Central memory CD8-positive, alpha-beta T cell (primary cell): ENCODE results near the gene MLANA.

Source experiments
- ATAC-seq: fragments of 150-1000 bp; cut with Tn5 transposase; replicated peaks from 2 replicates; pipeline ENCODE4 v1.10.0; 2022; ENCODE audit warnings: mild to moderate bottlenecking, moderate FRiP score, moderate number of reproducible peaks; ENCODE audit not compliant: poor library complexity, severe bottlenecking; ENCODE audit errors: extremely low read depth
- DNase-seq, 2 donors: peaks; one replicate each; pipeline ENCODE4 v3.0.0; 2021; ENCODE audit warnings: low spot score in 2 of 2
- H3K27ac Mint-ChIP-seq: one replicate; pipeline ENCODE4 v1.8.0; 2022; ENCODE audit warnings: low read depth, mild to moderate bottlenecking, moderate library complexity, mixed read lengths
- H3K27me3 Mint-ChIP-seq: one replicate; pipeline ENCODE4 v1.8.0; 2022; ENCODE audit warnings: mixed read lengths
- H3K36me3 Mint-ChIP-seq: one replicate; pipeline ENCODE4 v1.8.0; 2022; ENCODE audit warnings: mild to moderate bottlenecking, moderate library complexity, mixed read lengths; ENCODE audit not compliant: insufficient read depth
- H3K4me1 Mint-ChIP-seq: one replicate; pipeline ENCODE4 v1.8.0; 2022; ENCODE audit warnings: mixed read lengths
- H3K4me3 Mint-ChIP-seq: one replicate; pipeline ENCODE4 v1.8.0; 2022; ENCODE audit warnings: mild to moderate bottlenecking, moderate library complexity, mixed read lengths
- H3K9me3 Mint-ChIP-seq: one replicate; pipeline ENCODE4 v1.8.0; 2022; ENCODE audit warnings: mixed read lengths

MLANA gene

GRCh38 chr9:5918460-5918859, 27.8 kb downstream of the MLANA start:
- Mint-ChIP-seq H3K4me1 (peaks cover 32% of the 10 kb centered on the region), H3K27me3 (no peaks in the 10 kb centered on the region), H3K4me3 (no peak overlapping the region), H3K27ac (no peak overlapping the region), H3K9me3 (no peaks in the 10 kb centered on the region), H3K36me3 (peaks cover 19% of the 10 kb centered on the region)
- DNase-seq (no peak), ATAC-seq (no peak)

GRCh38 chr9:5920860-5921328, 30.2 kb downstream of the MLANA start:
- Mint-ChIP-seq H3K9me3 (no peaks in the 10 kb centered on the region), H3K4me1 (peaks cover 32% of the 10 kb centered on the region), H3K36me3 (peaks cover 25% of the 10 kb centered on the region), H3K27me3 (no peaks in the 10 kb centered on the region), H3K4me3 (no peak overlapping the region), H3K27ac (no peak overlapping the region)
- ATAC-seq (no peak), DNase-seq (no peak)

- Mint-ChIP-seq H3K4me3 (peak overlapping the region; percentile 29), H3K4me1 (peaks cover 32% of the 10 kb centered on the region), H3K36me3 (peaks cover 25% of the 10 kb centered on the region), H3K27me3 (no peaks in the 10 kb centered on the region), H3K9me3 (no peaks in the 10 kb centered on the region), H3K27ac (peak overlapping the region; percentile 29)
- ATAC-seq = peak; percentile 85
- DNase-seq = no peak
Observed at GRCh38 chr9:5922192-5922591, 31.5 kb downstream of the MLANA start.

DNA sequence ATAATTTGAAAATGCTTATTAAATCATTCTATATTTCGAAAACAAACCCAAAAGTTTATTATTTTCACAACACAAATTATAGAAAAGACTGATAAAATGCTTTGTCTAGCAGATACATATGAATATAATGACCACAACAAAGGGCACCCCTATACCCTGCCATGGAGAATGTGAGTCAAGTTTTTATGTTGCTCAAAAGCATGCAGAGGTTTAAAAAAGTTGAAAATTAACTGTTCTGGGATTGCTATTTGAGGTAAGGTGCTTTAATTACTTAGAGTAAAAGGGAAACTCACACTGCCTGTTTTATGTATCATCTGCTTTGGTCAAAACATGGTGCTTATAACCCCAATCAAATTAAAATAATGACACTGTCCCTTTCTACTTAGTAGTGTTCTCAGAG, 41.0 kb downstream of the MLANA start:
- peaks cover 10% of the 10 kb centered on the region for H3K36me3 Mint-ChIP-seq
- DNase-seq (no peak), ATAC-seq (no peak)
- no peak overlapping the region for H3K27ac Mint-ChIP-seq
- no peaks in the 10 kb centered on the region for H3K9me3 Mint-ChIP-seq
- no peaks in the 10 kb centered on the region for H3K4me1 Mint-ChIP-seq
- H3K4me3 Mint-ChIP-seq = no peak overlapping the region
- H3K27me3 Mint-ChIP-seq = no peaks in the 10 kb centered on the region

- Mint-ChIP-seq H3K27ac (no peak overlapping the region), H3K4me3 (no peak overlapping the region), H3K4me1 (no peaks in the 10 kb centered on the region), H3K36me3 (peaks cover 4% of the 10 kb centered on the region), H3K9me3 (no peaks in the 10 kb centered on the region), H3K27me3 (no peaks in the 10 kb centered on the region)
- no peak for DNase-seq
- ATAC-seq = no peak
Observed at GRCh38 chr9:5938449-5938848, 47.8 kb downstream of the MLANA start.

GRCh38 chr9:5939530-5939929, 48.8 kb downstream of the MLANA start:
- Mint-ChIP-seq H3K9me3 (no peaks in the 10 kb centered on the region), H3K4me1 (no peaks in the 10 kb centered on the region), H3K27ac (no peak overlapping the region), H3K27me3 (no peaks in the 10 kb centered on the region), H3K36me3 (peaks cover under 1% of the 10 kb centered on the region), H3K4me3 (no peak overlapping the region)
- no peak for ATAC-seq
- DNase-seq = no peak

DNA sequence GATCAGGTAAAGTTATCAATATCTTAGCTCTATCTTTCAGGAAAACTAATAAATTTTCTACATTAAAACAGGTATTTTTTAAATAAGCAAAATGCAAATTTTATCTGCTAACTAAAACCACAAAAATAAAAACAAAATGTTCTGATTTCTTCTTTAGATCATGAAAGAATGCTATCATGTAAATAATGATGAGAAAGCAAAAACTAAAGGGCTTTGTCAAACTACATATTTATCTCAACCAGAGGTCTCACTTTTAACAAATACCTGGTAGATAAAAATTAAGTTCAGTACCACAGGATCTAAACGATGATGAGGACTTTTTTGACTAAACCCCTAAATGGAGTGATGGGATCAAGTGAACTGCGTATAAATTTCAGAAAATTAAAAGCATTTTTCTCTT, 50.5 kb downstream of the MLANA start:
- H3K36me3 Mint-ChIP-seq = no peaks in the 10 kb centered on the region
- ATAC-seq (no peak), DNase-seq (no peak)
- H3K9me3 Mint-ChIP-seq = no peaks in the 10 kb centered on the region
- no peaks in the 10 kb centered on the region for H3K4me1 Mint-ChIP-seq
- no peak overlapping the region for H3K27ac Mint-ChIP-seq
- H3K4me3 Mint-ChIP-seq = no peak overlapping the region
- no peaks in the 10 kb centered on the region for H3K27me3 Mint-ChIP-seq

GRCh38 chr9:5945112-5945511, 54.4 kb downstream of the MLANA start:
- Mint-ChIP-seq H3K27me3 (no peaks in the 10 kb centered on the region), H3K4me3 (no peak overlapping the region), H3K4me1 (peaks cover 21% of the 10 kb centered on the region), H3K36me3 (peaks cover 4% of the 10 kb centered on the region), H3K27ac (no peak overlapping the region), H3K9me3 (no peaks in the 10 kb centered on the region)
- DNase-seq (no peak), ATAC-seq (no peak)

DNA sequence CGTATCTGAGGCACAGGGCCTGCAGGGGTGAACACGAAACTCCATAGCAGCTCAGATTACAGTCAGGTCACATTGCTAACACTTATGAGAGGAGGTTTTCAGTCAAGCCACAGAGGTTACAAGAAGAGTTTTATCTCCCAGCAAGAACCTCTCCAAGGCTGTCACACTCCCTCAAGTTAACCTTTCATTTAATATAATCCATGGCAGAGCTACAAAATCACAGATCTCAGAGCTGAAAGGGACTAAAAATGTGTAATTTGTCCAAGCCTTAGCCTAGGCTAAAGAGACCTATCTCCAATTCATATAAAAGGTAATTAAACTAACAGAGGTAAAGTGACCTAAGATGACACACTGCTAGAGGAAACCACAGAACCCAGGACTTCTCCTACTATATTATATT, 57.2 kb downstream of the MLANA start:
- no peaks in the 10 kb centered on the region for H3K27me3 Mint-ChIP-seq
- H3K4me3 Mint-ChIP-seq = no peak overlapping the region
- H3K36me3 Mint-ChIP-seq = peaks cover 4% of the 10 kb centered on the region
- H3K27ac Mint-ChIP-seq = peak overlapping the region; percentile 89
- H3K4me1 Mint-ChIP-seq = peaks cover 21% of the 10 kb centered on the region
- H3K9me3 Mint-ChIP-seq = no peaks in the 10 kb centered on the region
- ATAC-seq (peak; percentile 67), DNase-seq (no peak)

DNA sequence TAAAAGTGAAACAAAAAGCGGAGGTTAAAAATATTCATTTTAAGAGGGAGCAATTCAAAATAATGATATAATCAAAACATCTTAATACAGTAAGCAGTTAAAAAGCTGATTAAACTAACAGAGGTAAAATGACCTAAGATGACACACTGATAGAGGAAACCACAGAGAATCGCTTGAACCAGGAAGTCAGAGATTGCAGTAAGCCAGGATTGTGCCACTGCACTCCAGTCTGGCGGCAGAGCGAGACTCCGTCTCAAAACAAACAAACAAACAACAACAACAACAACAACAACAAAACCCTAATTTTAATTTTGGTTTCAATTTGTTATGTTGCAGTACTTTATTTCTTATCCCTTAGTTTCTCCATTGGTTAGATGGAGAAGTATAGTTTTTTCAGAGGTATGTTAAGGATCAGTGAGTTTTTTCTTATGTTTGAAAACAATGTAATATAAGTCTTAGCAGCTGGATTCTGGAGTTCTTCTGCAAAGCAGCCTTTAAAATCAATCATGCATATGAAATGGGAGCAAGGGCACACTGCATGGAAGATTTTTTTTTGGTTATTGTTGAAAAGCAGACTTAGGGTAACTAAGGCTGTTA, 58.5 kb downstream of the MLANA start:
- Mint-ChIP-seq H3K36me3 (peaks cover 4% of the 10 kb centered on the region), H3K27me3 (no peaks in the 10 kb centered on the region), H3K9me3 (no peaks in the 10 kb centered on the region), H3K27ac (peak overlapping the region; percentile 89), H3K4me3 (peak overlapping the region; percentile 64), H3K4me1 (peaks cover 21% of the 10 kb centered on the region)
- DNase-seq (no peak), ATAC-seq (peak; percentile 93)

DNA sequence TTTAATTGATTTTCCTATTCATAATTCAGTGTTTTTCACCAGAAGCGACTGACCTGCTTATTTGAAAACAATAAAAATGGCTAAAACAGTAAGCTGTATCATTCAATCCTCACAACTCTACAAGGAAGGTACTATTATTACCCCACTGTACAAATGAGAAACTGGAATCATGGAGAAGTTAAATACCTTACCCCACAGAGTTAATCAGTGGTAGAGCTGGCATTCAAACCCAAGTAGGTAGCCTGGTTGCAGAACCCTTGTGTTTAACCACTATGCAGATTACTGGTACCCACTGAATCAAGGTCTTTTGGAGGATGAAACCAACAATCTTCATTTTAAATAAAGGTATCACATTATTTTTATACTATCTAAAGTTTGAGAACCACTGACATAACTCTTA, 59.6 kb downstream of the MLANA start:
- Mint-ChIP-seq H3K27ac (no peak overlapping the region), H3K27me3 (no peaks in the 10 kb centered on the region), H3K9me3 (no peaks in the 10 kb centered on the region), H3K4me1 (peaks cover 21% of the 10 kb centered on the region), H3K36me3 (peaks cover 4% of the 10 kb centered on the region), H3K4me3 (no peak overlapping the region)
- DNase-seq = no peak
- ATAC-seq = no peak

DNA sequence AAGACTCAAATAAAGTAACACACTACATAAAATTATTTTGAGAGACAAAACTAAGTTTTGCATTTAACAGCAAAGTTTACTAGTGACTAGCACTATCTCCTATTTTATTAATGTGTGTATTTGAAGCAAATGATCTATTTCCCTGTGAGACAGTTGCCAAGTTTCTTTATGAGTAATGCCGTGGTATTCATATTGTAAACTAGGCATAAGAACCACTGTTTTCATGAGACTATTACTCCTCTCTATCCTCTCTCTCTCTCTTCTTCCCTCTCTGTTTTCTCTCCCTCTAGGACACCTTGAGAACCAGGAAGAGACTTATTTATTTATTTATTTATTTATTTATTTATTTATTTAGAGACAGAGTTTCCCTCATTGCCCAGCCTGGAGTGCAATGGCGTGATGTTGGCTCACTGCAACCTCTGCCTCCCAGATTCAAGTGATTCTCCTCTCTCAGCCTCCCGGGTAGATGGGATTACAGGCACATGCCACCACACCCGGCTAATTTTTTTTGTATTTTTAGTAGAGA, 61.1 kb downstream of the MLANA start:
- no peak for ATAC-seq
- peaks cover 21% of the 10 kb centered on the region for H3K4me1 Mint-ChIP-seq
- H3K4me3 Mint-ChIP-seq = no peak overlapping the region
- H3K9me3 Mint-ChIP-seq = no peaks in the 10 kb centered on the region
- H3K27ac Mint-ChIP-seq = no peak overlapping the region
- no peak for DNase-seq
- no peaks in the 10 kb centered on the region for H3K27me3 Mint-ChIP-seq
- H3K36me3 Mint-ChIP-seq = peaks cover 4% of the 10 kb centered on the region

DNA sequence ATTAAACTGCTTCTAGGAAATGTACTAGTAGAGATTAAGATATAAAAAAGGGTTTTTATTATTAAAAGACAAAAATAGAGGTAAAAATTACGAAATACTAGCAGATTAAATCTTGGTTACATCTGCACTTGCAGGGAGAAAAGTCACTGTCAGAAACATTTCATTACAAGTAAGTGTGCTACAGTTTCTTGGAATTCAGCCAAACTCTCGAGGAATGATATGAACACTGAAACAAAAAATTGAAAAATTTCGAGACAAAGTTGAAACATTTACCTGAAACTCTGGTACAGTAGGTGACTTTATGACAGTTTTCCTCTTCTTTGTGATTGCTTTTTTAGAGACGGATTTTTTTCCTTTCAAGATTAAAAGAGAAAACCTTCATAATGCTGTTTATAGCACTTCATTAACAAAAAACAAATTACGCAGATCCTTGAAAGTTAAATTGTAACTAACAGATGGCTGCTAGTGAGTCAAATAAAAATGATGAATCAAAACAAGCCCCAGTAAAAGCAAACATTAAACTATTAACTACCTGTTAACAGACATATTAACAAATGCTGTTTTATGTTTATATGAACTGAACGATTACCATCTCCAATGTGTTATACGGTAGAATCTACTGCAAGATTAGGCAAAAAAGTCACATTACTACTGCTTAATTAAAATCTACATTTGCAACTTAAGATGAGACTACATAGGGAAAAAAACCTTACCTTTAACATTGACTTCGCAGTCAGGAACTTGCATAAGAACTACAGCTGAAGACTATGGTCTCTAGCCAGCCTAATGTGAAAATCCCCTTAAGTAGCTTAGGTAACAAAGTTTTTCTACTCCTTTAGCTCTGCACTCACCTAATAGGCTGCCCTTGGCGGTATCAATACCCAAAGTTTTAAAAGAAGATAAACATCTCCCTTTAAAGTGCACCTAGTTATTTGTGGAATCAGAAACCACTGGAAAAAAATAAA, 63.3 kb downstream of the MLANA start:
- ATAC-seq = no peak
- H3K4me1 Mint-ChIP-seq = peaks cover 6% of the 10 kb centered on the region
- H3K27me3 Mint-ChIP-seq = no peaks in the 10 kb centered on the region
- no peak for DNase-seq
- no peak overlapping the region for H3K27ac Mint-ChIP-seq
- no peak overlapping the region for H3K4me3 Mint-ChIP-seq
- H3K9me3 Mint-ChIP-seq = no peaks in the 10 kb centered on the region
- peaks cover 8% of the 10 kb centered on the region for H3K36me3 Mint-ChIP-seq
